Measurements from ENCODE around the gene PRKCE.

PRKCE gene

DNA sequence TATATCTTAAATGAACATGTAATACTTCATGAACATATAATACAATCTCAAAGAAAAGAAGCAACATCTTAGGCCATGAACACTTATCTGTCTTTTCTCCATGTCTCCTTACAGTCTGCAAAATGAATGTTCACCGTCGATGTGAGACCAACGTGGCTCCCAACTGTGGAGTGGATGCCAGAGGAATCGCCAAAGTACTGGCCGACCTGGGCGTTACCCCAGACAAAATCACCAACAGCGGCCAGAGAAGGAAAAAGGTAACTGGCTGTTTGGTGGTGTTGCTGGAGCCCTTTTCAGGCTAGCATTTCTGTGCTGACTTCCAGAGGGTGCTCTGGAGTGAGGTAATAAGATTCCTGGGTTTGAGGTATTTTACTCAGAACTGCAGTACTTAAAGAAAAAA is 349.8 kb downstream of the PRKCE start:
- DNase-seq (ENCODE audit: low read depth), result no peak
- TF ChIP-seq CTCF (IDR thresholded peaks at IDR 0.05; ENCODE audit: insufficient read depth, low read depth, low read length, missing control alignments), result no peak
- H3K4me3 ChIP-seq (ENCODE audit: low read length), result no peak overlapping the region

- H3K4me3 ChIP-seq (ENCODE audit: low read length), result no peak overlapping the region
- DNase-seq (ENCODE audit: low read depth), result no peak
- TF ChIP-seq CTCF (IDR thresholded peaks at IDR 0.05; ENCODE audit: insufficient read depth, low read depth, low read length, missing control alignments), result no peak
Measured at GRCh38 chr2:46001741-46002506, 350.4 kb downstream of the PRKCE start.

DNA sequence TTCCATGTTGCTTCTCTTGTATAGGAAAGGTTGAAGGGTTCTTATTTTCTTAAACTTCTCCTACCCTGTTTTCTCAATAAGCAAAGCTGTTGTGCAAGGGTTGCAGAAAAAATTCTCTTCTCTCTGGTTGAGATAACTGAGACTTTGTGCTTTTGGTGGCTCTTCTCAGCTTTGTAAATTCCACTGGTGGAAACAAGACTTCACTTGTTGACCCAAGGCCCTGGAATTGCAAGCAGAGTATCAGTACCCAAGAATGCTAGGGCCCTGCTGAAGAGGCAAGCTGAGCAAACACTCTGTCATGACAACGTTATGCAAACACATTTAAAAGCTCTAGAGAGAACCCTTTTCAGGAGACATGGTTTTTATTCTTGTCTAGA is 351.0 kb downstream of the PRKCE start:
- peak; percentile 43 for DNase-seq (ENCODE audit: low read depth)
- no peak overlapping the region for H3K4me3 ChIP-seq (ENCODE audit: low read length)
- TF ChIP-seq CTCF (IDR thresholded peaks at IDR 0.05; ENCODE audit: insufficient read depth, low read depth, low read length, missing control alignments), result no peak

DNA sequence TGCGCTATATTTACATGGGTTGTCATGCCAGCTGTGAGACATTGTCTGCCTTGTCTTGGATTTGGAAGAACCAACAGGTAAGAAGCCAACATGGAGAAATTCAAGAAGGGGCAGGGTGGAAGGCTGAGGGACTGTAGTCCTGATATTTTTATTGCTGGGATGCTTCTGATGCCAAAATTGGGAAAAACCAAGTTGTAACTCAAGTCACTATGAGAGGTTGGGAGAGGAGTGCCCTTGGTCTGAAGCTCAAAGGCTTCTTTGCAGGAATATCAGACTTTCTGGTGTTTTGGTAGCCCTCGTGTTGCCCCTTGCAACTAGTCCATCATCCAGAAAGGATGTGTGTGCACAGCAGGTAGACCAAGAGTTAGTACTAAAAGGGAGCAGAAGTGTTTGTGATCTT is 351.5 kb downstream of the PRKCE start:
- no peak overlapping the region for H3K4me3 ChIP-seq (ENCODE audit: low read length)
- no peak for DNase-seq (ENCODE audit: low read depth)
- TF ChIP-seq CTCF (IDR thresholded peaks at IDR 0.05; ENCODE audit: insufficient read depth, low read depth, low read length, missing control alignments), result no peak

DNA sequence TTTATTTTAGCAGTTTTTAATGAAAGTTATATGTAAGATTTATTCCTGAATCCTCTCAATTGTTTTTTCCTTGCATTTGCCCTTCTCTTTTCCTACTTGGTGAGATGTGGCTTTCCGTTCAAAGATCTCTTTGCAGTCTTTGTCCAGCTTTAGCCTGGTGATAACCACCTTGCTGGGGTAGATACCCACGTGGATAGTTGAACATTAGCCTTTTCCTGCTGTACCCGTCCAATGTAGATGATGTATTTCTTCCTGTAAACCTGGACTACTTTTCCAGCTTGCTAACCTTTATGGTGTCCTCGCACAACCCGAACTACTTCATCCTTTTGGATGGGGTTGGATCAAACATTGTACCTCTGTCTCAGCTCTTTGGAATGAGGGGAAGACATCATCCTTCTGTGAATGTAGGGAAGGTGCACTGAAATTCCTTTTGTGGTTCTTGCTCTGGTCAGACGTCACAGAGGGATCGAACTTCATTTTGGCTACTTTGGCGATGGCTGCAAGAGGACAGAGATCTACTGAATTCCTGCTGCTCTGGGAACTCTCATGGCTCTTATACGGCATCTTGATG is 352.5 kb downstream of the PRKCE start:
- no peak for TF ChIP-seq CTCF (IDR thresholded peaks at IDR 0.05; ENCODE audit: insufficient read depth, low read depth, low read length, missing control alignments)
- H3K4me3 ChIP-seq (ENCODE audit: low read length), result no peak overlapping the region
- no peak for DNase-seq (ENCODE audit: low read depth)

GRCh38 chr2:46006473-46007025 is 355.1 kb downstream of the PRKCE start:
- TF ChIP-seq CTCF (IDR thresholded peaks at IDR 0.05; ENCODE audit: insufficient read depth, low read depth, low read length, missing control alignments), result no peak
- no peak overlapping the region for H3K4me3 ChIP-seq (ENCODE audit: low read length)
- DNase-seq (ENCODE audit: low read depth), result no peak
